H1 (cell line): ENCODE data around the gene TLCD2. TPM values are rescaled to one million over a fixed set of nuclear protein-coding genes. Genes with fewer than 3 reads are reported as not detected.
A peak's percentile ranks its signal among the peaks of the same experiment; 100 is the strongest.

ENCODE experiments used
- CTCF ChIA-PET: fragments of 300-600 bp; sonication (Branson Sonifier 250); formaldehyde crosslinking; loops from one replicate; lab custom pipeline; 2021; ENCODE audit not compliant: partially characterized antibody; lab: Charles Lee
- POLR2A ChIA-PET: fragments of 300-600 bp; sonication (Branson Sonifier 250); formaldehyde crosslinking; loops from one replicate; lab custom pipeline; 2021; ENCODE audit warnings: inconsistent platforms; ENCODE audit not compliant: partially characterized antibody; lab: Charles Lee
- DNase-seq, 2 experiments: peaks; one replicate each; pipeline versions ENCODE4 v3.0.0 to v3.0.0-alpha.2; 2010 to 2022; ENCODE audit warnings: low spot score in 2 of 2, low read depth in 1 of 2, mixed read lengths in 1 of 2
- FAIRE-seq: peaks from 2 replicates; lab custom pipeline; 2011; peaks lifted over from hg19 to GRCh38; lab: Jason Lieb, UNC
- H2AFZ ChIP-seq: 2 replicates; pipeline ENCODE4 v1.8.1; 2012; ENCODE audit warnings: low read length, inconsistent platforms
- H2AK5ac ChIP-seq: 2 replicates; pipeline ENCODE4 v1.6.1; 2013; ENCODE audit warnings: low read depth, low read length
- H2BK120ac ChIP-seq: replicated peaks from 2 replicates; pipeline ENCODE3; 2013; ENCODE audit warnings: low read depth, low read length, inconsistent platforms
- H2BK12ac ChIP-seq: 2 replicates; pipeline ENCODE4 v1.6.1; 2013; ENCODE audit warnings: low read depth, low read length
- H2BK15ac ChIP-seq: 2 replicates; pipeline ENCODE4 v1.6.1; 2013; ENCODE audit warnings: low read length
- H2BK20ac ChIP-seq: 2 replicates; pipeline ENCODE4 v1.6.1; 2013; ENCODE audit warnings: low read length
- H2BK5ac ChIP-seq: 2 replicates; pipeline ENCODE4 v1.6.1; 2013; ENCODE audit warnings: low read depth, low read length
- H3K14ac ChIP-seq: 2 replicates; pipeline ENCODE4 v1.6.1; 2013; ENCODE audit warnings: inconsistent platforms; ENCODE audit not compliant: insufficient read length
- H3K18ac ChIP-seq: 2 replicates; pipeline ENCODE4 v1.6.1; 2013; ENCODE audit warnings: low read length; ENCODE audit errors: extremely low read depth
- H3K23ac ChIP-seq: 2 replicates; pipeline ENCODE4 v1.6.1; 2013; ENCODE audit warnings: inconsistent platforms; ENCODE audit not compliant: insufficient read length
- H3K23me2 ChIP-seq: 2 replicates; pipeline ENCODE4 v1.6.1; 2013; ENCODE audit warnings: low read depth, low read length
- H3K27ac ChIP-seq: 2 replicates; pipeline ENCODE4 v1.6.1; 2011; ENCODE audit warnings: low read depth, low read length, inconsistent platforms
- H3K27me3 ChIP-seq, 4 experiments: replicated peaks in 1 of 4; 1 replicate in 1 of 4; 2 replicates in 3 of 4; pipeline versions ENCODE4 v1.6.1 to v1.8.1; 2011 to 2013; ENCODE audit warnings: low read length in 3 of 4, mild to moderate bottlenecking in 3 of 4, inconsistent platforms in 2 of 4, mixed read lengths in 2 of 4, moderate library complexity in 1 of 4; ENCODE audit not compliant: control insufficient read depth in 3 of 4, insufficient read depth in 3 of 4; ENCODE audit errors: extremely low read depth in 1 of 4
- H3K36me3 ChIP-seq, 4 experiments: 2 replicates each; pipeline versions ENCODE4 v1.6.1 to v1.8.1; 2011 to 2013; ENCODE audit warnings: mild to moderate bottlenecking in 4 of 4, low read length in 3 of 4, moderate library complexity in 2 of 4, control low read depth in 1 of 4, inconsistent platforms in 1 of 4; ENCODE audit not compliant: insufficient read depth in 4 of 4, control insufficient read depth in 2 of 4
- H3K4ac ChIP-seq: replicated peaks from 2 replicates; pipeline ENCODE3; 2013; ENCODE audit warnings: low read length, low read depth, mixed read lengths, inconsistent platforms; ENCODE audit not compliant: insufficient read length
- H3K4me1 ChIP-seq, 4 experiments: replicated peaks in 1 of 4; 1 replicate in 1 of 4; 2 replicates in 3 of 4; pipeline versions ENCODE4 v1.6.1 to v1.8.1; 2011 to 2013; ENCODE audit warnings: low read length in 3 of 4, inconsistent platforms in 2 of 4, mixed read lengths in 1 of 4; ENCODE audit not compliant: insufficient read depth in 4 of 4, control insufficient read depth in 3 of 4
- H3K4me2 ChIP-seq, 2 experiments: 2 replicates each; pipeline versions ENCODE4 v1.6.1 to v1.8.1; 2011 to 2013; ENCODE audit warnings: low read depth in 2 of 2, low read length in 2 of 2, control low read depth in 1 of 2, inconsistent platforms in 1 of 2, mild to moderate bottlenecking in 1 of 2; ENCODE audit not compliant: insufficient read depth in 1 of 2
- H3K4me3 ChIP-seq, 4 experiments: fragments of 200-600, 300-600 bp in 1 of 4; sonication (generic), shearing (Covaris generic), sonication (Bioruptor Twin) in 1 of 4; 2 replicates each; pipeline versions ENCODE4 v1.5.1 to v1.8.1; 2011 to 2016; ENCODE audit warnings: low read length in 4 of 4, low read depth in 3 of 4, control low read depth in 2 of 4, inconsistent platforms in 2 of 4, mild to moderate bottlenecking in 2 of 4, mixed read lengths in 1 of 4, moderate library complexity in 1 of 4; ENCODE audit not compliant: insufficient read depth in 2 of 4; ENCODE audit errors: extremely low read depth in 1 of 4
- H3K56ac ChIP-seq: replicated peaks from 2 replicates; pipeline ENCODE3; 2013; ENCODE audit warnings: low read depth, mild to moderate bottlenecking, mixed read lengths, low read length, inconsistent platforms; ENCODE audit not compliant: insufficient read length
- H3K79me1 ChIP-seq: 2 replicates; pipeline ENCODE4 v1.6.1; 2013; ENCODE audit warnings: low read depth, low read length, control low read depth
- H3K79me2 ChIP-seq, 2 experiments: 2 replicates each; pipeline versions ENCODE4 v1.6.1 to v1.8.1; 2012 to 2013; ENCODE audit warnings: low read length in 2 of 2, mild to moderate bottlenecking in 2 of 2, inconsistent platforms in 1 of 2; ENCODE audit not compliant: insufficient read depth in 2 of 2, control insufficient read depth in 1 of 2
- H3K9ac ChIP-seq, 4 experiments: replicated peaks in 1 of 4; 1 replicate in 1 of 4; 2 replicates in 3 of 4; pipeline versions ENCODE4 v1.6.1 to v1.8.1; 2011 to 2013; ENCODE audit warnings: low read depth in 3 of 4, low read length in 3 of 4, control low read depth in 2 of 4, mild to moderate bottlenecking in 2 of 4, moderate library complexity in 2 of 4, inconsistent platforms in 1 of 4; ENCODE audit errors: extremely low read depth in 1 of 4
- H3K9me3 ChIP-seq, 2 experiments: 2 replicates each; pipeline versions ENCODE4 v1.6.1 to v1.8.1; 2012 to 2013; ENCODE audit warnings: mild to moderate bottlenecking in 2 of 2, moderate library complexity in 2 of 2, control low read depth in 1 of 2, inconsistent platforms in 1 of 2, low read depth in 1 of 2, low read length in 1 of 2, mixed read lengths in 1 of 2; ENCODE audit not compliant: insufficient read depth in 2 of 2
- H4K20me1 ChIP-seq, 2 experiments: replicated peaks in 1 of 2; 2 replicates each; pipeline versions ENCODE3 to v1.8.1; 2011 to 2013; ENCODE audit warnings: inconsistent platforms in 2 of 2, low read length in 2 of 2, mild to moderate bottlenecking in 1 of 2; ENCODE audit not compliant: insufficient read depth in 2 of 2, control insufficient read depth in 1 of 2
- H4K5ac ChIP-seq: 2 replicates; pipeline ENCODE4 v1.6.1; 2013; ENCODE audit warnings: low read length, low read depth, mixed read lengths, inconsistent platforms; ENCODE audit not compliant: insufficient read length
- H4K8ac ChIP-seq: 2 replicates; pipeline ENCODE4 v1.8.0; 2013; ENCODE audit warnings: mild to moderate bottlenecking, moderate library complexity, low read length, inconsistent platforms; ENCODE audit not compliant: insufficient read depth; ENCODE audit errors: extremely low read depth
- H4K91ac ChIP-seq: replicated peaks from 2 replicates; pipeline ENCODE3; 2013; ENCODE audit warnings: low read length, mixed read lengths, inconsistent platforms; ENCODE audit not compliant: insufficient read length
- CREB1 ChIP-seq: IDR thresholded peaks from 2 replicates; pipeline ENCODE4 v1.6.1; 2012; ENCODE audit warnings: inconsistent platforms
- CTCF ChIP-seq, 3 experiments: IDR thresholded peaks; 1 replicate in 2 of 3; 2 replicates in 1 of 3; pipeline versions ENCODE4 v1.5.1 to v1.6.1; 2011; ENCODE audit warnings: low read length in 3 of 3, mild to moderate bottlenecking in 3 of 3, inconsistent platforms in 2 of 3, low read depth in 1 of 3, moderate library complexity in 1 of 3; ENCODE audit not compliant: insufficient read depth in 1 of 3; ENCODE audit errors: control extremely low read depth in 1 of 3
- GTF2F1 ChIP-seq: IDR thresholded peaks from 2 replicates; pipeline ENCODE4 v1.6.1; 2012; ENCODE audit warnings: low read depth, low read length, improper control_type of control experiment, borderline replicate concordance
- JUN ChIP-seq: IDR thresholded peaks from 2 replicates; pipeline ENCODE4 v1.6.1; 2011; ENCODE audit warnings: low read depth, mild to moderate bottlenecking, improper control_type of control experiment, low read length
- SP1 ChIP-seq: IDR thresholded peaks from 2 replicates; pipeline ENCODE4 v1.6.1; 2011; ENCODE audit warnings: low read depth, low read length
- SRF ChIP-seq: IDR thresholded peaks from 2 replicates; pipeline ENCODE4 v1.6.1; 2011; ENCODE audit warnings: mild to moderate bottlenecking, low read depth, low read length, moderate library complexity
- TBP ChIP-seq: IDR thresholded peaks from 2 replicates; pipeline ENCODE4 v1.6.1; 2011; ENCODE audit warnings: low read depth, low read length, improper control_type of control experiment
- YY1 ChIP-seq: IDR thresholded peaks from 2 replicates; pipeline ENCODE4 v1.6.1; 2011; ENCODE audit warnings: low read depth, mild to moderate bottlenecking, low read length
- WGBS, 2 experiments: shearing (Covaris generic) in 1 of 2; methylation state at CpG; one replicate each; pipeline versions ENCODE4 v1.1.6 to v1.1.7; 2013 to 2015; ENCODE audit warnings: low lambda C conversion rate in 2 of 2, mixed read lengths in 2 of 2, inconsistent platforms in 1 of 2, low coverage in 1 of 2, missing lambda C conversion rate in 1 of 2; ENCODE audit not compliant: insufficient replicate concordance in 2 of 2, insufficient coverage in 1 of 2, insufficient read length in 1 of 2; ENCODE audit errors: extremely low coverage in 1 of 2, missing lambda C conversion rate in 1 of 2; 5-methylcytosine and 5-hydroxymethylcytosine counted together
- polyA plus RNA-seq, 7 experiments: library from polyadenylated mRNA; depleted of rRNA in 3 of 7; stranded (reverse) in 5 of 7; unstranded in 2 of 7; fragments of >200 nt in 5 of 7; fragments of 200-250 nt in 2 of 7; gene quantifications; 1 replicate in 5 of 7; 2 replicates in 1 of 7; 4 replicates in 1 of 7; pipeline versions ENCODE4 v1.2.1 to v1.2.3, GENCODE V29; 2011 to 2013; ENCODE audit warnings: missing spikeins in 2 of 7, mixed read lengths in 2 of 7
- total RNA-seq: library from RNA; stranded (reverse); fragmentation: NEBNext Ultra II Directional; extraction: Animal tissue kit (Norgen Biotek cat#: 25700); gene quantifications from 2 replicates; pipeline ENCODE4 v1.2.1, GENCODE V29; 2021
- TF ChIP-seq, protein P1 (sequence below): IDR thresholded peaks from 2 replicates; pipeline ENCODE4 v1.6.1; 2012; ENCODE audit warnings: low read length, inconsistent platforms

The TLCD2 gene
- total and polyA plus RNA-seq, 2 of the 8 experiments (the other 6 are each of a cell fraction or from before 2014, with no cell fraction given), result 0.47 to 1.4 TPM

DNA sequence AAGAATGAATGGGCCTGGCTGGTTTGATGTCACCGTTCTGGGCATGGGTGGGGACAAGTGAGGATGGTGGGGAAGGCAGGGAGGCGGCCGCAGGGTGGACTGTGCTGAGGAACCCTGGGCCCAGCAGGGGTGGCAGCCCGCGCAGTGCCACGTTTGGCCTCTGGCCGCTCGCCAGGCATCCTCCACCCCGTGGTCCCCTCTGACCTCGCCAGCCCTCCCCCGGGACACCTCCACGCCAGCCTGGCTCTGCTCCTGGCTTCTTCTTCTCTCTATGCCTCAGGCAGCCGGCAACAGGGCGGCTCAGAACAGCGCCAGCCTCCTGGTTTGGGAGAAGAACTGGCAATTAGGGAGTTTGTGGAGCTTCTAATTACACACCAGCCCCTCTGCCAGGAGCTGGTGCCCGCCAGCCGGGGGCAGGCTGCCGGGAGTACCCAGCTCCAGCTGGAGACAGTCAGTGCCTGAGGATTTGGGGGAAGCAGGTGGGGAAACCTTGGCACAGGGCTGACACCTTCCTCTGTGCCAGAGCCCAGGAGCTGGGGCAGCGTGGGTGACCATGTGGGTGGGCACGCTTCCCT is 45.2 kb upstream of the TLCD2 start:
- no peak overlapping the region for H3K4ac ChIP-seq
- H3K18ac ChIP-seq, result no peak overlapping the region; the same call in 1 of the 2 replicates
- H4K5ac ChIP-seq, result no peak overlapping the region
- no peak overlapping the region for H2AFZ ChIP-seq
- no peak overlapping the region for H3K27ac ChIP-seq
- no peak overlapping the region for H3K14ac ChIP-seq
- H3K4me1 ChIP-seq, result peaks cover 0 to 16% (median 11%) of the 10 kb centered on the region in 4 experiments; a peak in 6 of 7 replicates
- no peaks in the 10 kb centered on the region for H3K9me3 ChIP-seq
- 92% methylated on average over 19 of the region's 20 CpGs; no CpG with 5 or more reads in 1 of the 2 experiments for WGBS, 2 experiments
- ChIA-PET POLR2A (interaction anchor here (0.6 to 5.2 kb wide), 5 partner anchors 11 to 47 kb away, joined by 3 to 30 read pairs (median 3); no protein-coding TSS in a partner anchor), CTCF (interaction anchor here (0.6 to 6.8 kb wide), 7 partner anchors 11 to 92 kb away, joined by 3 to 48 read pairs (median 5); no protein-coding TSS in a partner anchor)
- no peak overlapping the region for H3K4me3 ChIP-seq
- no peak overlapping the region for H2BK120ac ChIP-seq
- peak overlapping the region; percentile 21; the same call in 1 of the 2 replicates for H2BK5ac ChIP-seq
- no peaks in the 10 kb centered on the region for H3K27me3 ChIP-seq
- H4K8ac ChIP-seq, result no peak overlapping the region
- no peak overlapping the region for H3K9ac ChIP-seq
- no peak overlapping the region for H2BK20ac ChIP-seq
- no peak for DNase-seq
- H3K36me3 ChIP-seq, result no peaks in the 10 kb centered on the region
- no peak overlapping the region for H3K23ac ChIP-seq
- H3K79me2 ChIP-seq, result no peaks in the 10 kb centered on the region
- H3K56ac ChIP-seq, result no peak overlapping the region
- no peaks in the 10 kb centered on the region for H4K20me1 ChIP-seq
- H2BK15ac ChIP-seq, result no peak overlapping the region
- H2AK5ac ChIP-seq, result no peak overlapping the region
- no peak overlapping the region for H2BK12ac ChIP-seq
- no peak overlapping the region for H4K91ac ChIP-seq
- no peaks in the 10 kb centered on the region for H3K23me2 ChIP-seq
- no peak for FAIRE-seq
- no peak overlapping the region for H3K4me2 ChIP-seq
- H3K79me1 ChIP-seq, result no peaks in the 10 kb centered on the region
- TF ChIP-seq CREB1 (no peak), YY1 (no peak), CTCF (IDR thresholded peaks at IDR 0.05; ENCODE audit: control extremely low read depth in 1 of 3, insufficient read depth in 1 of 3, low read depth in 1 of 3, low read length in 3 of 3) (no peak), GTF2F1 (no peak), JUN (no peak), SRF (no peak), TBP (no peak), SP1 (no peak)
- TF ChIP-seq, protein P1, sequence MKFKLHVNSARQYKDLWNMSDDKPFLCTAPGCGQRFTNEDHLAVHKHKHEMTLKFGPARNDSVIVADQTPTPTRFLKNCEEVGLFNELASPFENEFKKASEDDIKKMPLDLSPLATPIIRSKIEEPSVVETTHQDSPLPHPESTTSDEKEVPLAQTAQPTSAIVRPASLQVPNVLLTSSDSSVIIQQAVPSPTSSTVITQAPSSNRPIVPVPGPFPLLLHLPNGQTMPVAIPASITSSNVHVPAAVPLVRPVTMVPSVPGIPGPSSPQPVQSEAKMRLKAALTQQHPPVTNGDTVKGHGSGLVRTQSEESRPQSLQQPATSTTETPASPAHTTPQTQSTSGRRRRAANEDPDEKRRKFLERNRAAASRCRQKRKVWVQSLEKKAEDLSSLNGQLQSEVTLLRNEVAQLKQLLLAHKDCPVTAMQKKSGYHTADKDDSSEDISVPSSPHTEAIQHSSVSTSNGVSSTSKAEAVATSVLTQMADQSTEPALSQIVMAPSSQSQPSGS, result no peak
